ENCODE results near the gene TEKT5.

Gene TEKT5

DNA sequence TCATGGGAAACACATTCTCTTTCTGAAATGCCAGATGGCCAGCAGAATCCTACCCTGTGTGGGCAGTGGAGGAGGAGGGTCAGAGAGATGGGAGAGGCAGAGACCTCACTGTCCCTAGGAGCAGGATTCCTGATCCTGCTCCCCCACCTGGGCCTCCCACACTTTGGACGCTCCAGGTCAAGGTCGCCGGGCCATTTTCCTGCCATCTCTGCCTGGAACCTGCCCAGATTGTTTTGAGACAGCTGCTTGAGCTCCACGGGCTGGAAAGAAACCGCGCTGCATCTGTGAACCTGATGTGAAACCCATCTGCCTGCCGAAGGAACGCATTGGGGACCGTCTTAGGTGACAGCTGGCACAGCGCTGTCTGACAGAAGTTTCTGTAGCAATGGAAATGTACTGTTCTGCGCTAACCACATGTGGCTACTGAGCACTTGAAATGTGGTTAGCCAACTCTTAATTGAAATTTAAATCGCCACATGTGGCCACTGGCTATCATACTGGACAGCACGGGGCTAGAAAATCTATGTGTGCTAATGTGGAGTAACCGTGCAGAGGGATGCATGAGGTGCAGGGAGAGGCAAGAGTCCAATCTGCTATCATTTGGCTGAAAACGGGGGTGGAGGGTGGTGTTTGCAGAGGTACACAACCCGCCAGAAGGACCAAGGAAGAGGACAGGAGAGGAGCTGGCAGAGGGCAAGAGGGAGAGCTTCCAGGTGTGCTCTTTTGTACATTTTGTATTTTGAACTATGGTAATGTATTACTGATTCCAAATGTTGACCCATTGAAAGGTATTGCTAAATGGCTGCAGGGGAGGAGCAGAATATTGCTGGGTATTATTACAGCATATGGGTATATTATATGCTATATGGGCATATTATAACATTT, 33.5 kb upstream of the TEKT5 start:
- H3K27me3 ChIP-seq (replicated peaks in 2 of 5; ENCODE audit: control insufficient read depth in 4 of 5, insufficient read depth in 5 of 5, low read length in 4 of 5), result no peaks in the 10 kb centered on the region
- no peak overlapping the region for H3K4me3 ChIP-seq (ENCODE audit: control insufficient read depth in 1 of 7, extremely low read depth in 1 of 7, insufficient read depth in 4 of 7, low read depth in 2 of 7, low read length in 6 of 7)
- no peaks in the 10 kb centered on the region for H3K36me3 ChIP-seq (ENCODE audit: control insufficient read depth in 4 of 4, insufficient read depth in 4 of 4, low read length in 3 of 4)
- no peaks in the 10 kb centered on the region for H3K9me3 ChIP-seq (ENCODE audit: control extremely low read depth in 1 of 5, control insufficient read depth in 4 of 5, insufficient read depth in 2 of 5, low read depth in 1 of 5, low read length in 4 of 5)
- ChIA-PET POLR2A (no interaction called here), CTCF (no interaction called here)
- H3K4me1 ChIP-seq (ENCODE audit: control extremely low read depth in 1 of 4, control insufficient read depth in 4 of 4, insufficient read depth in 4 of 4, low read length in 3 of 4), result no peaks in the 10 kb centered on the region
- no peak for DNase-seq
- 97% methylated on average over 12 of the region's 16 CpGs for WGBS (ENCODE audit: insufficient coverage)
- no peak overlapping the region for H3K27ac ChIP-seq (ENCODE audit: insufficient read depth in 1 of 2, low read depth in 1 of 2, low read length in 2 of 2, poor library complexity in 1 of 2, severe bottlenecking in 2 of 2)

DNA sequence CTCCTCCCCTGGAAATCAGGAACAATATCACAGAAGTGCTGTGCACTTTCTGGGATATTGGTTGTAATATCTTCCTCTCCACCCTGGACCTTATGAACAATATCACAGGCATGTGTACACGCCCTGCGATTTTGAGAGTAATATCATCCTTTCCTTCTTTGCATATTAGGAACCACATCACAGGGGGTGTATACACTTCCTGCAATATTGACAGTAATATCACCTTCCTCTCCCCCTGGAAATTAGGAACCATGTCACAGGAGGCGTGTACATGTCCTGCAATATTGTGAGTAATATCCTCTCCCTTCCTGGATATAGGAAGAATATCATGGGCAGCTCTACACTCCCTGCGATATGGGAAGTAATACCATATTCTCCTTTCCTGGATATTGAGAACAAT, 14.2 kb upstream of the TEKT5 start:
- peaks cover 0 to 22% (median 2%) of the 10 kb centered on the region in 5 experiments for H3K9me3 ChIP-seq (ENCODE audit: control extremely low read depth in 1 of 5, control insufficient read depth in 4 of 5, insufficient read depth in 2 of 5, low read depth in 1 of 5, low read length in 4 of 5)

DNA sequence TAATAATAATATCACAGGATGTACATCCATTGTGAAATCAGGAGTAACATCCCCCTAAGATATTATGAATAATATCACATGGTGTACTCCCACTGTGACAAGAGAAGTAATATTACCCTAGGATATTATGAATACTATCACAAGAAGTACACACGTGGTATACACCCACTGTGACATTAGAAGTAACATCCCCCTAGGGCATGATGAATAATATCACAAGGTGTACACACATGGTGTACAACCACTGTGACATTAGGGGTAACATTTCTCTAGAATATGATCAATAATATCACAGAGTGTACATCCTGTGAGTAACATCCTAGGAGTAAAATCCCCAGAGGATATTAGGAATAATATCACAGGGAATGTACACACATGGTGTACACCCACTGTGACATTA, 5.0 kb upstream of the TEKT5 start:
- CTCF ChIA-PET, result no interaction called here
- no peaks in the 10 kb centered on the region for H3K27me3 ChIP-seq (replicated peaks in 2 of 5; ENCODE audit: control insufficient read depth in 4 of 5, insufficient read depth in 5 of 5, low read length in 4 of 5)
- no peaks in the 10 kb centered on the region for H3K4me1 ChIP-seq (ENCODE audit: control extremely low read depth in 1 of 4, control insufficient read depth in 4 of 4, insufficient read depth in 4 of 4, low read length in 3 of 4)
- DNase-seq, result no peak
- peaks cover 0 to 4% (median 0%) of the 10 kb centered on the region in 5 experiments for H3K9me3 ChIP-seq (ENCODE audit: control extremely low read depth in 1 of 5, control insufficient read depth in 4 of 5, insufficient read depth in 2 of 5, low read depth in 1 of 5, low read length in 4 of 5)
- H3K36me3 ChIP-seq (ENCODE audit: control insufficient read depth in 4 of 4, insufficient read depth in 4 of 4, low read length in 3 of 4), result no peaks in the 10 kb centered on the region
- no CpG with 5 or more reads among the region's 1 CpG for WGBS (ENCODE audit: insufficient coverage)
- H3K27ac ChIP-seq (ENCODE audit: insufficient read depth in 1 of 2, low read depth in 1 of 2, low read length in 2 of 2, poor library complexity in 1 of 2, severe bottlenecking in 2 of 2), result no peak overlapping the region
- POLR2A ChIA-PET, result no interaction called here
- no peak overlapping the region for H3K4me3 ChIP-seq (ENCODE audit: control insufficient read depth in 1 of 7, extremely low read depth in 1 of 7, insufficient read depth in 4 of 7, low read depth in 2 of 7, low read length in 6 of 7)

More for the DNA sequence above, 14.2 kb upstream of the TEKT5 start:
- ChIA-PET POLR2A (no interaction called here), CTCF (no interaction called here)
- Histone ChIP-seq H3K4me3 (ENCODE audit: control insufficient read depth in 1 of 7, extremely low read depth in 1 of 7, insufficient read depth in 4 of 7, low read depth in 2 of 7, low read length in 6 of 7) (no peak overlapping the region), H3K4me1 (ENCODE audit: control extremely low read depth in 1 of 4, control insufficient read depth in 4 of 4, insufficient read depth in 4 of 4, low read length in 3 of 4) (no peaks in the 10 kb centered on the region), H3K36me3 (ENCODE audit: control insufficient read depth in 4 of 4, insufficient read depth in 4 of 4, low read length in 3 of 4) (no peaks in the 10 kb centered on the region), H3K27ac (ENCODE audit: insufficient read depth in 1 of 2, low read depth in 1 of 2, low read length in 2 of 2, poor library complexity in 1 of 2, severe bottlenecking in 2 of 2) (no peak overlapping the region), H3K27me3 (replicated peaks in 2 of 5; ENCODE audit: control insufficient read depth in 4 of 5, insufficient read depth in 5 of 5, low read length in 4 of 5) (no peaks in the 10 kb centered on the region)
- no CpG with 5 or more reads among the region's 4 CpGs for WGBS (ENCODE audit: insufficient coverage)
- no peak for DNase-seq

DNA sequence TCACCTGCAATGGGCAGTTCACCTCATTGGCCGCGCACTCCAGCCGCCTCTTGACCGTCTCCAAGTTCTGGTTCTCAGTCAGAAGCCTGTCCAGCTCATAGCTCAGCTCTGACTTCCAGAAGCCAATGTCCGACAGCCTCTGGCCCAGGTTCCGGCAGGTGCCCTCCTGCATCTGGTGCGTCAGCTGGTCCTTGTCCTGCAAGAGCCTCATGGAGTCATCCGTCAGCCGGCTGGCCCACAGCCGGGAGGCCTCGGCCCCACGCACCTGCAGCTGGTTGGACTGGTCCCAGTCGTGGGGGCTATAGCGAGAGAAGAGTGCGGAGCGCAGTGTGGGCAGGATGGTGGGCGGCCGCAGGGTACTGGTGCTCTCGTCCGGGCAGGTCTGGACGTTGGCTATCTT, 424 bp downstream of the TEKT5 start:
- DNase-seq, result no peak
- no peaks in the 10 kb centered on the region for H3K27me3 ChIP-seq (replicated peaks in 2 of 5; ENCODE audit: control insufficient read depth in 4 of 5, insufficient read depth in 5 of 5, low read length in 4 of 5)
- H3K36me3 ChIP-seq (ENCODE audit: control insufficient read depth in 4 of 4, insufficient read depth in 4 of 4, low read length in 3 of 4), result no peaks in the 10 kb centered on the region
- H3K27ac ChIP-seq (ENCODE audit: insufficient read depth in 1 of 2, low read depth in 1 of 2, low read length in 2 of 2, poor library complexity in 1 of 2, severe bottlenecking in 2 of 2), result no peak overlapping the region
- peaks cover 0 to 5% (median 0%) of the 10 kb centered on the region in 4 experiments for H3K4me1 ChIP-seq (ENCODE audit: control extremely low read depth in 1 of 4, control insufficient read depth in 4 of 4, insufficient read depth in 4 of 4, low read length in 3 of 4)
- H3K4me3 ChIP-seq (ENCODE audit: control insufficient read depth in 1 of 7, extremely low read depth in 1 of 7, insufficient read depth in 4 of 7, low read depth in 2 of 7, low read length in 6 of 7), result no peak overlapping the region
- CTCF ChIA-PET, result no interaction called here
- POLR2A ChIA-PET, result no interaction called here
- H3K9me3 ChIP-seq (ENCODE audit: control extremely low read depth in 1 of 5, control insufficient read depth in 4 of 5, insufficient read depth in 2 of 5, low read depth in 1 of 5, low read length in 4 of 5), result no peaks in the 10 kb centered on the region
- 96% methylated on average over 21 of the region's 21 CpGs for WGBS (ENCODE audit: insufficient coverage)

DNA sequence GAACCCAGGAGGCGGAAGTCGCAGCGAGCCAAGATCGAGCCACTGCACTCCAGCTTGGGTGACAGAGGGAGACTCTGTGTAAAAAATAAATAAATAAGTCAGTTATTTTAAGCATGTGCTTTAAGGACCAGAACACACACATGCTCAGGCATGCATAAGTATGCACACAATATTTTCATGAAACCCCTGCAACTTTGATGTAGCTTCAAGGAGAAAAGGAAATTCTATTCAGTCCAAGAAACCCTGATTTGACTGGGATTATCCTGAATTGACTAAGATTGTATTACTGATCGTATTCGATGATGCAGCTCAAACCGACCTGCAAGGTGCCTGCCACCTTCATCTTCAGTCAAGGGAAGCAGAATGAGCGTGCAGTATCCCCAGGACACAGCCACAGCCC, 841 bp downstream of the TEKT5 start:
- ChIA-PET POLR2A (no interaction called here), CTCF (no interaction called here)
- no peak for DNase-seq
- 96% methylated on average over 6 of the region's 8 CpGs for WGBS (ENCODE audit: insufficient coverage)
- no peak overlapping the region for H3K4me3 ChIP-seq (ENCODE audit: control insufficient read depth in 1 of 7, extremely low read depth in 1 of 7, insufficient read depth in 4 of 7, low read depth in 2 of 7, low read length in 6 of 7)
- no peaks in the 10 kb centered on the region for H3K27me3 ChIP-seq (replicated peaks in 2 of 5; ENCODE audit: control insufficient read depth in 4 of 5, insufficient read depth in 5 of 5, low read length in 4 of 5)
- no peaks in the 10 kb centered on the region for H3K36me3 ChIP-seq (ENCODE audit: control insufficient read depth in 4 of 4, insufficient read depth in 4 of 4, low read length in 3 of 4)
- H3K9me3 ChIP-seq (ENCODE audit: control extremely low read depth in 1 of 5, control insufficient read depth in 4 of 5, insufficient read depth in 2 of 5, low read depth in 1 of 5, low read length in 4 of 5), result no peaks in the 10 kb centered on the region
- no peak overlapping the region for H3K27ac ChIP-seq (ENCODE audit: insufficient read depth in 1 of 2, low read depth in 1 of 2, low read length in 2 of 2, poor library complexity in 1 of 2, severe bottlenecking in 2 of 2)
- peaks cover 0 to 5% (median 0%) of the 10 kb centered on the region in 4 experiments for H3K4me1 ChIP-seq (ENCODE audit: control extremely low read depth in 1 of 4, control insufficient read depth in 4 of 4, insufficient read depth in 4 of 4, low read length in 3 of 4)

DNA sequence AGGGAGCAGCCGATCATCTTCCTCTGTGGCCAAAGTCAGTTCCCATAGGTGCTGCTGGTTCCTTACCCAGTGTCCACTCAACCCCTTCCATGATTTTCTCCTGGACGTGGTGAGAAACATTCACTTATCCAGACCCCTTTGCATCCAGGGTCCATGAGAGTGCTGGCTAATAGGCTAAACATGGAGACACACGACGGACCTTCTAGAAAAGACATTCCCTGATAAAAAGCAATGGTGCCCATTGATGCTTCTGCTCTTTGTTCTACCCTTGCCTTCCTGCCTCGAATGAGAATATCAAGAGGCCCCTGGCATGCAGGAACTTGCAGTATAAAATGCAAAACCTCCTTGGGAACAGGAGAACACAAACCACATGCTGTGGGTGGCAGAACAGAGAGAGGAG, 2.3 kb downstream of the TEKT5 start:
- H3K27ac ChIP-seq (ENCODE audit: insufficient read depth in 1 of 2, low read depth in 1 of 2, low read length in 2 of 2, poor library complexity in 1 of 2, severe bottlenecking in 2 of 2), result no peak overlapping the region
- H3K27me3 ChIP-seq (replicated peaks in 2 of 5; ENCODE audit: control insufficient read depth in 4 of 5, insufficient read depth in 5 of 5, low read length in 4 of 5), result no peaks in the 10 kb centered on the region
- no peaks in the 10 kb centered on the region for H3K9me3 ChIP-seq (ENCODE audit: control extremely low read depth in 1 of 5, control insufficient read depth in 4 of 5, insufficient read depth in 2 of 5, low read depth in 1 of 5, low read length in 4 of 5)
- CTCF ChIA-PET, result interaction anchor here (0.6 kb wide), 1 partner anchor 106 kb away, joined by 4 read pairs; no protein-coding TSS in a partner anchor
- no peaks in the 10 kb centered on the region for H3K36me3 ChIP-seq (ENCODE audit: control insufficient read depth in 4 of 4, insufficient read depth in 4 of 4, low read length in 3 of 4)
- WGBS (ENCODE audit: insufficient coverage), result 81% methylated on average over 5 of the region's 5 CpGs
- POLR2A ChIA-PET, result no interaction called here
- H3K4me3 ChIP-seq (ENCODE audit: control insufficient read depth in 1 of 7, extremely low read depth in 1 of 7, insufficient read depth in 4 of 7, low read depth in 2 of 7, low read length in 6 of 7), result no peak overlapping the region
- H3K4me1 ChIP-seq (ENCODE audit: control extremely low read depth in 1 of 4, control insufficient read depth in 4 of 4, insufficient read depth in 4 of 4, low read length in 3 of 4), result peaks cover 0 to 5% (median 0%) of the 10 kb centered on the region in 4 experiments
- no peak for DNase-seq

DNA sequence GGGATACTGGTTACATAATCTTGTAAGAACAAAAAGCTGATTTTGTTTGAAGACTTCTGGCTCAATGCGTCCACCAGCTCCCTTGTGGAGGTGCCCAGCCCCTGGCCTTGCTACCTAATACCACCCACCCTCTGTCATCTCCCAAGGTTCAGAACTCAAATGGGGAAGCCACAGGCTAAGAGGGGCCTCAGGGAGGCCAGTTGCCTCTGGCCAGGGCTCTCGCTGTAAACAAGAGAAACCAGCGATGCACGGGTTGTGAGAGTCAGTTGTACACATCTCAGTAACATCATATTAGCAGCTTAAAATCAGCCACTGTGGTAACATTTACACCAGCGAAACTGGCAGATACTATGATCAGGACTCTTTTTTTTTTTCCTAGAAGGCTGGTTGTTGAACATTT, 6.0 kb downstream of the TEKT5 start:
- H3K9me3 ChIP-seq (ENCODE audit: control extremely low read depth in 1 of 5, control insufficient read depth in 4 of 5, insufficient read depth in 2 of 5, low read depth in 1 of 5, low read length in 4 of 5), result no peaks in the 10 kb centered on the region
- H3K36me3 ChIP-seq (ENCODE audit: control insufficient read depth in 4 of 4, insufficient read depth in 4 of 4, low read length in 3 of 4), result no peaks in the 10 kb centered on the region
- H3K27me3 ChIP-seq (replicated peaks in 2 of 5; ENCODE audit: control insufficient read depth in 4 of 5, insufficient read depth in 5 of 5, low read length in 4 of 5), result peaks cover 0 to 4% (median 0%) of the 10 kb centered on the region in 5 experiments
- H3K27ac ChIP-seq (ENCODE audit: insufficient read depth in 1 of 2, low read depth in 1 of 2, low read length in 2 of 2, poor library complexity in 1 of 2, severe bottlenecking in 2 of 2), result no peak overlapping the region
- H3K4me1 ChIP-seq (ENCODE audit: control extremely low read depth in 1 of 4, control insufficient read depth in 4 of 4, insufficient read depth in 4 of 4, low read length in 3 of 4), result peaks cover 0 to 5% (median 0%) of the 10 kb centered on the region in 4 experiments
- H3K4me3 ChIP-seq (ENCODE audit: control insufficient read depth in 1 of 7, extremely low read depth in 1 of 7, insufficient read depth in 4 of 7, low read depth in 2 of 7, low read length in 6 of 7), result no peak overlapping the region
- no peak for DNase-seq
- CTCF ChIA-PET, result no interaction called here
- POLR2A ChIA-PET, result no interaction called here
- WGBS (ENCODE audit: insufficient coverage), result 95% methylated on average over 4 of the region's 5 CpGs
